ENCODE results near the gene TBC1D2.

TBC1D2 gene

GRCh38 chr9:98182069-98182820 lies 73.2 kb downstream of the TBC1D2 start:
- Histone ChIP-seq H3K27ac (no peak overlapping the region), H3K27me3 (no peaks in the 10 kb centered on the region), H3K36me3 (no peaks in the 10 kb centered on the region), H3K4me3 (no peak overlapping the region), H3K9me3 (no peaks in the 10 kb centered on the region), H3K4me1 (no peaks in the 10 kb centered on the region)
- no peak for DNase-seq
- intact Hi-C loops (cut with DNase I; ENCODE audit: low total_unique reads) = no loop called here
- TF ChIP-seq CTCF (IDR thresholded peaks at IDR 0.05) = no peak

- Histone ChIP-seq H3K9me3 (no peaks in the 10 kb centered on the region), H3K27me3 (no peaks in the 10 kb centered on the region), H3K4me3 (no peak overlapping the region), H3K27ac (no peak overlapping the region), H3K36me3 (no peaks in the 10 kb centered on the region), H3K4me1 (no peaks in the 10 kb centered on the region)
- TF ChIP-seq CTCF (IDR thresholded peaks at IDR 0.05) = no peak
- intact Hi-C loops (cut with DNase I; ENCODE audit: low total_unique reads) = no loop called here
- DNase-seq = no peak
Measured at GRCh38 chr9:98181746-98182068, 73.7 kb downstream of the TBC1D2 start.

GRCh38 chr9:98180996-98181395 lies 74.5 kb downstream of the TBC1D2 start:
- no peak overlapping the region for H3K27ac ChIP-seq
- intact Hi-C loops (cut with DNase I; ENCODE audit: low total_unique reads) = no loop called here
- no peak overlapping the region for H3K4me3 ChIP-seq
- H3K9me3 ChIP-seq = no peaks in the 10 kb centered on the region
- no peak for TF ChIP-seq CTCF (IDR thresholded peaks at IDR 0.05)
- no peaks in the 10 kb centered on the region for H3K36me3 ChIP-seq
- DNase-seq = no peak
- H3K4me1 ChIP-seq = no peaks in the 10 kb centered on the region
- no peaks in the 10 kb centered on the region for H3K27me3 ChIP-seq

GRCh38 chr9:98178874-98179850 lies 76.3 kb downstream of the TBC1D2 start:
- Histone ChIP-seq H3K27me3 (no peaks in the 10 kb centered on the region), H3K4me1 (no peaks in the 10 kb centered on the region), H3K4me3 (no peak overlapping the region), H3K27ac (no peak overlapping the region), H3K9me3 (no peaks in the 10 kb centered on the region), H3K36me3 (no peaks in the 10 kb centered on the region)
- no peak for DNase-seq
- no peak for TF ChIP-seq CTCF (IDR thresholded peaks at IDR 0.05)
- intact Hi-C loops (cut with DNase I; ENCODE audit: low total_unique reads) = no loop called here

GRCh38 chr9:98176391-98177259 lies 78.8 kb downstream of the TBC1D2 start:
- H3K4me3 ChIP-seq = no peak overlapping the region
- intact Hi-C loops (cut with DNase I; ENCODE audit: low total_unique reads) = no loop called here
- DNase-seq = peak in 1 of 2 donors; percentile 37
- TF ChIP-seq CTCF (IDR thresholded peaks at IDR 0.05) = no peak
- H3K9me3 ChIP-seq = no peaks in the 10 kb centered on the region
- no peaks in the 10 kb centered on the region for H3K36me3 ChIP-seq
- H3K27me3 ChIP-seq = peaks cover 0 to 4% of the 10 kb centered on the region in 2 donors
- no peaks in the 10 kb centered on the region for H3K4me1 ChIP-seq
- no peak overlapping the region for H3K27ac ChIP-seq
